HUES64 (cell line): Measurements from ENCODE around the gene SPATS2L.
A peak's percentile ranks its signal among the peaks of the same experiment; 100 is the strongest.

Experiments
- H3K27ac ChIP-seq: 2 replicates; pipeline ENCODE4 v1.7.0; 2013; ENCODE audit warnings: low read depth, low read length, inconsistent platforms
- H3K27me3 ChIP-seq: 2 replicates; pipeline ENCODE4 v1.6.1; 2013; ENCODE audit warnings: mild to moderate bottlenecking, low read length; ENCODE audit not compliant: insufficient read depth
- H3K36me3 ChIP-seq: 2 replicates; pipeline ENCODE4 v1.6.1; 2013; ENCODE audit warnings: mild to moderate bottlenecking, low read length; ENCODE audit not compliant: insufficient read depth
- H3K4me1 ChIP-seq: 2 replicates; pipeline ENCODE4 v1.6.1; 2013; ENCODE audit warnings: mild to moderate bottlenecking, low read length, moderate library complexity; ENCODE audit not compliant: insufficient read depth
- H3K4me3 ChIP-seq: 2 replicates; pipeline ENCODE4 v1.5.1; 2013; ENCODE audit warnings: mild to moderate bottlenecking, low read length, moderate library complexity
- H3K9ac ChIP-seq: 2 replicates; pipeline ENCODE4 v1.6.1; 2013; ENCODE audit warnings: mild to moderate bottlenecking, low read depth, low read length
- H3K9me3 ChIP-seq: 2 replicates; pipeline ENCODE4 v1.6.1; 2013; ENCODE audit warnings: low read depth, low read length; ENCODE audit not compliant: insufficient read depth
- WGBS: fragments of 150-250, 120-280 bp; methylation state at CpG from one replicate; pipeline ENCODE4 v1.1.7; 2013; ENCODE audit warnings: missing lambda C conversion rate; 5-methylcytosine and 5-hydroxymethylcytosine counted together

The SPATS2L gene

GRCh38 chr2:200352636-200353035 lies 46.1 kb downstream of the SPATS2L start:
- peak overlapping the region; percentile 77; the same call in 1 of the 2 replicates for H3K27ac ChIP-seq
- 76% methylated on average over 1 of the region's 1 CpG for WGBS
- H3K27me3 ChIP-seq, result no peaks in the 10 kb centered on the region
- H3K9me3 ChIP-seq, result no peaks in the 10 kb centered on the region
- no peak overlapping the region for H3K4me3 ChIP-seq
- peak overlapping the region; percentile 51; the same call in 1 of the 2 replicates for H3K9ac ChIP-seq
- peaks cover 3% of the 10 kb centered on the region; the same call in 1 of the 2 replicates for H3K36me3 ChIP-seq
- peaks cover 64% of the 10 kb centered on the region for H3K4me1 ChIP-seq

GRCh38 chr2:200353120-200353519 lies 46.6 kb downstream of the SPATS2L start:
- Histone ChIP-seq H3K4me1 (peaks cover 69% of the 10 kb centered on the region), H3K9ac (no peak overlapping the region), H3K9me3 (no peaks in the 10 kb centered on the region), H3K27ac (peak overlapping the region; percentile 77; the same call in 1 of the 2 replicates), H3K27me3 (no peaks in the 10 kb centered on the region), H3K36me3 (peaks cover 3% of the 10 kb centered on the region; the same call in 1 of the 2 replicates), H3K4me3 (no peak overlapping the region)
- WGBS, result 90% methylated on average over 3 of the region's 3 CpGs

GRCh38 chr2:200353874-200354273 lies 47.4 kb downstream of the SPATS2L start:
- Histone ChIP-seq H3K9me3 (no peaks in the 10 kb centered on the region), H3K4me3 (no peak overlapping the region), H3K9ac (no peak overlapping the region), H3K4me1 (peaks cover 70% of the 10 kb centered on the region), H3K27ac (no peak overlapping the region), H3K36me3 (peaks cover 2% of the 10 kb centered on the region; the same call in 1 of the 2 replicates), H3K27me3 (no peaks in the 10 kb centered on the region)
- WGBS, result 100% methylated on average over 2 of the region's 2 CpGs

- 93% methylated on average over 11 of the region's 11 CpGs for WGBS
These were observed 48.6 kb downstream of the SPATS2L start for GRCh38 chr2:200354833-200355751.

GRCh38 chr2:200356321-200356720 lies 49.8 kb downstream of the SPATS2L start:
- H3K9ac ChIP-seq, result no peak overlapping the region
- 90% methylated on average over 1 of the region's 1 CpG for WGBS
- no peaks in the 10 kb centered on the region for H3K27me3 ChIP-seq
- H3K27ac ChIP-seq, result no peak overlapping the region
- H3K4me1 ChIP-seq, result peaks cover 82% of the 10 kb centered on the region
- no peaks in the 10 kb centered on the region for H3K36me3 ChIP-seq
- H3K9me3 ChIP-seq, result no peaks in the 10 kb centered on the region
- H3K4me3 ChIP-seq, result no peak overlapping the region

More at GRCh38 chr2:200354833-200355751, 48.6 kb downstream of the SPATS2L start:
- peak overlapping the region; percentile 29 for H3K27ac ChIP-seq
- H3K9ac ChIP-seq, result no peak overlapping the region; the same call in 1 of the 2 replicates
- no peaks in the 10 kb centered on the region for H3K9me3 ChIP-seq
- no peaks in the 10 kb centered on the region for H3K27me3 ChIP-seq
- H3K36me3 ChIP-seq, result no peaks in the 10 kb centered on the region
- H3K4me3 ChIP-seq, result no peak overlapping the region
- H3K4me1 ChIP-seq, result peaks cover 79% of the 10 kb centered on the region

GRCh38 chr2:200356857-200357384 lies 50.4 kb downstream of the SPATS2L start:
- Histone ChIP-seq H3K9ac (no peak overlapping the region), H3K9me3 (no peaks in the 10 kb centered on the region), H3K36me3 (no peaks in the 10 kb centered on the region), H3K27me3 (no peaks in the 10 kb centered on the region), H3K4me1 (peaks cover 81% of the 10 kb centered on the region), H3K4me3 (no peak overlapping the region), H3K27ac (no peak overlapping the region)
- 70% methylated on average over 1 of the region's 1 CpG for WGBS

GRCh38 chr2:200357845-200358244 lies 51.4 kb downstream of the SPATS2L start:
- Histone ChIP-seq H3K9ac (no peak overlapping the region), H3K9me3 (no peaks in the 10 kb centered on the region), H3K36me3 (no peaks in the 10 kb centered on the region), H3K4me3 (no peak overlapping the region), H3K4me1 (peaks cover 82% of the 10 kb centered on the region), H3K27ac (no peak overlapping the region), H3K27me3 (no peaks in the 10 kb centered on the region)
- 97% methylated on average over 3 of the region's 3 CpGs for WGBS

GRCh38 chr2:200359552-200359951 lies 53.1 kb downstream of the SPATS2L start:
- 93% methylated on average over 2 of the region's 2 CpGs for WGBS
- Histone ChIP-seq H3K27ac (no peak overlapping the region), H3K27me3 (no peaks in the 10 kb centered on the region), H3K4me1 (peaks cover 75% of the 10 kb centered on the region), H3K4me3 (no peak overlapping the region), H3K36me3 (no peaks in the 10 kb centered on the region), H3K9me3 (no peaks in the 10 kb centered on the region), H3K9ac (no peak overlapping the region)

GRCh38 chr2:200360364-200360763 lies 53.9 kb downstream of the SPATS2L start:
- Histone ChIP-seq H3K36me3 (no peaks in the 10 kb centered on the region), H3K4me3 (no peak overlapping the region), H3K27me3 (no peaks in the 10 kb centered on the region), H3K4me1 (peaks cover 71% of the 10 kb centered on the region), H3K27ac (no peak overlapping the region), H3K9ac (no peak overlapping the region), H3K9me3 (no peaks in the 10 kb centered on the region)
- WGBS, result 59% methylated on average over 5 of the region's 5 CpGs

GRCh38 chr2:200362202-200362917 lies 55.9 kb downstream of the SPATS2L start:
- Histone ChIP-seq H3K4me3 (no peak overlapping the region), H3K9ac (no peak overlapping the region), H3K27ac (no peak overlapping the region), H3K36me3 (no peaks in the 10 kb centered on the region), H3K9me3 (no peaks in the 10 kb centered on the region), H3K27me3 (no peaks in the 10 kb centered on the region), H3K4me1 (peaks cover 62% of the 10 kb centered on the region)
- 91% methylated on average over 4 of the region's 4 CpGs for WGBS

- Histone ChIP-seq H3K4me1 (peaks cover 60% of the 10 kb centered on the region), H3K4me3 (no peak overlapping the region), H3K9me3 (no peaks in the 10 kb centered on the region), H3K27ac (no peak overlapping the region), H3K9ac (no peak overlapping the region), H3K27me3 (no peaks in the 10 kb centered on the region), H3K36me3 (no peaks in the 10 kb centered on the region)
- 91% methylated on average over 2 of the region's 2 CpGs for WGBS
These were observed 56.8 kb downstream of the SPATS2L start for GRCh38 chr2:200363279-200363678.
